Skeletal muscle tissue (tissue), 4 donors: Measurements from ENCODE around the gene TSHZ1. TPM values are rescaled to one million over a fixed set of nuclear protein-coding genes. Genes with fewer than 3 reads are reported as not detected.

ENCODE experiments used
- H3K27ac ChIP-seq: one replicate; pipeline ENCODE4 v1.7.0; 2013; ENCODE audit warnings: mild to moderate bottlenecking, low read depth, low read length, inconsistent platforms
- H3K27me3 ChIP-seq, 3 donors: one replicate each; pipeline ENCODE4 v1.7.0; 2013; ENCODE audit warnings: low read length in 3 of 3; ENCODE audit not compliant: control insufficient read depth in 3 of 3, insufficient read depth in 3 of 3
- H3K36me3 ChIP-seq, 3 donors: one replicate each; pipeline ENCODE4 v1.7.0; 2013; ENCODE audit warnings: low read length in 3 of 3; ENCODE audit not compliant: control insufficient read depth in 3 of 3, insufficient read depth in 3 of 3
- H3K4me1 ChIP-seq, 3 donors: one replicate each; pipeline ENCODE4 v1.7.0; 2013; ENCODE audit warnings: low read length in 3 of 3, mild to moderate bottlenecking in 3 of 3; ENCODE audit not compliant: control insufficient read depth in 3 of 3, insufficient read depth in 3 of 3
- H3K4me3 ChIP-seq, 3 donors: one replicate each; pipeline ENCODE4 v1.7.0; 2013; ENCODE audit warnings: low read length in 3 of 3
- H3K9ac ChIP-seq, 3 donors: one replicate each; pipeline ENCODE4 v1.7.0; 2013; ENCODE audit warnings: low read length in 3 of 3, mild to moderate bottlenecking in 3 of 3, moderate library complexity in 2 of 3, low read depth in 1 of 3
- H3K9me3 ChIP-seq, 3 donors: one replicate each; pipeline ENCODE4 v1.7.0; 2013; ENCODE audit warnings: low read length in 3 of 3; ENCODE audit not compliant: control insufficient read depth in 3 of 3
- total RNA-seq: library from RNA; depleted of rRNA; stranded (reverse); fragments of >200 nt; gene quantifications from one replicate; pipeline ENCODE4 v1.2.3, GENCODE V29; 2014
- donor health status: Osteomylitis.

The TSHZ1 gene
- total RNA-seq, 1 donor from 2014 or later, result 5.7 TPM

GRCh38 chr18:75206452-75207309 lies 3.9 kb upstream of the TSHZ1 start:
- H3K4me1 ChIP-seq, result peaks cover 44 to 54% (median 53%) of the 10 kb centered on the region in 3 donors
- H3K27ac ChIP-seq, result peak overlapping the region; percentile 96
- H3K9ac ChIP-seq, result peak overlapping the region; percentile 86 to 96 (median 93)

GRCh38 chr18:75207310-75208154 lies 3.1 kb upstream of the TSHZ1 start:
- no peaks in the 10 kb centered on the region for H3K27me3 ChIP-seq
- peaks cover 40 to 49% (median 48%) of the 10 kb centered on the region in 3 donors for H3K4me1 ChIP-seq

More at GRCh38 chr18:75206452-75207309, 3.9 kb upstream of the TSHZ1 start:
- Histone ChIP-seq H3K36me3 (no peaks in the 10 kb centered on the region), H3K9me3 (no peaks in the 10 kb centered on the region), H3K27me3 (no peaks in the 10 kb centered on the region), H3K4me3 (peak overlapping the region; percentile 83 to 98 (median 97))

GRCh38 chr18:75208155-75208835 lies 2.3 kb upstream of the TSHZ1 start:
- H3K9me3 ChIP-seq, result no peaks in the 10 kb centered on the region
- no peaks in the 10 kb centered on the region for H3K27me3 ChIP-seq
- peaks cover 46 to 48% (median 47%) of the 10 kb centered on the region in 3 donors for H3K4me1 ChIP-seq
- peak overlapping the region; percentile 96 for H3K27ac ChIP-seq
- no peaks in the 10 kb centered on the region for H3K36me3 ChIP-seq
- H3K9ac ChIP-seq, result peak overlapping the region; percentile 86 to 96 (median 93)
- peak overlapping the region; percentile 83 to 98 (median 97) for H3K4me3 ChIP-seq

More at GRCh38 chr18:75207310-75208154, 3.1 kb upstream of the TSHZ1 start:
- no peaks in the 10 kb centered on the region for H3K9me3 ChIP-seq
- peak overlapping the region; percentile 86 to 96 (median 93) for H3K9ac ChIP-seq
- H3K27ac ChIP-seq, result peak overlapping the region; percentile 96
- H3K36me3 ChIP-seq, result no peaks in the 10 kb centered on the region
- H3K4me3 ChIP-seq, result peak overlapping the region; percentile 83 to 98 (median 97)

- peak overlapping the region; percentile 75 to 98 (median 97) for H3K4me3 ChIP-seq
- peak overlapping the region; percentile 86 to 96 (median 93) for H3K9ac ChIP-seq
- no peaks in the 10 kb centered on the region for H3K9me3 ChIP-seq
- H3K27me3 ChIP-seq, result no peaks in the 10 kb centered on the region
- peak overlapping the region; percentile 96 for H3K27ac ChIP-seq
- H3K4me1 ChIP-seq, result peaks cover 46 to 47% (median 46%) of the 10 kb centered on the region in 3 donors
- no peaks in the 10 kb centered on the region for H3K36me3 ChIP-seq
Measured at GRCh38 chr18:75208836-75209128, 1.8 kb upstream of the TSHZ1 start.

- Histone ChIP-seq H3K9me3 (no peaks in the 10 kb centered on the region), H3K4me3 (peak within 1 kb of the TSS; percentile 84 to 98 (median 97)), H3K9ac (peak within 1 kb of the TSS; percentile 86 to 96 (median 95)), H3K36me3 (no peaks in the 10 kb centered on the region), H3K27ac (peak within 1 kb of the TSS; percentile 96), H3K4me1 (peaks cover 41 to 50% (median 48%) of the 10 kb centered on the region in 3 donors), H3K27me3 (no peaks in the 10 kb centered on the region)
Measured at GRCh38 chr18:75209129-75209950, 1.3 kb upstream of the TSHZ1 start, which contains the start of gene PTGR3. TSS of gene PTGR3 (minus strand) at chr18:75209139. CDS start at chr18:75209058, 81 bp downstream.

- Histone ChIP-seq H3K4me1 (peaks cover 38 to 55% (median 46%) of the 10 kb centered on the region in 3 donors), H3K27me3 (no peaks in the 10 kb centered on the region), H3K9ac (peak overlapping the region; percentile 75 to 96 (median 95)), H3K4me3 (peak overlapping the region; percentile 66 to 98 (median 84)), H3K9me3 (no peaks in the 10 kb centered on the region), H3K27ac (peak overlapping the region; percentile 96), H3K36me3 (no peaks in the 10 kb centered on the region)
Measured at GRCh38 chr18:75209951-75210258, 692 bp upstream of the TSHZ1 start.

GRCh38 chr18:75211002-75211621 lies 515 bp downstream of the TSHZ1 start:
- no peaks in the 10 kb centered on the region for H3K36me3 ChIP-seq
- peaks cover 35 to 47% (median 45%) of the 10 kb centered on the region in 3 donors for H3K4me1 ChIP-seq
- no peaks in the 10 kb centered on the region for H3K9me3 ChIP-seq
- peak overlapping the region; percentile 96 for H3K27ac ChIP-seq
- H3K9ac ChIP-seq, result peak overlapping the region; percentile 83 to 96 (median 95)
- peak overlapping the region; percentile 84 to 98 (median 94) for H3K4me3 ChIP-seq
- no peaks in the 10 kb centered on the region for H3K27me3 ChIP-seq

GRCh38 chr18:75211626-75211952 lies 992 bp downstream of the TSHZ1 start:
- H3K9ac ChIP-seq, result peak overlapping the region; percentile 68 to 87 (median 87)
- peak overlapping the region in 2 of 3 donors; percentile 71 to 76 for H3K4me3 ChIP-seq
- no peaks in the 10 kb centered on the region for H3K9me3 ChIP-seq
- H3K4me1 ChIP-seq, result peaks cover 34 to 48% (median 41%) of the 10 kb centered on the region in 3 donors
- H3K27ac ChIP-seq, result peak overlapping the region; percentile 71
- no peaks in the 10 kb centered on the region for H3K27me3 ChIP-seq
- H3K36me3 ChIP-seq, result no peaks in the 10 kb centered on the region
